ENCODE results near the gene CREBRF. TPM values are rescaled to one million over a fixed set of nuclear protein-coding genes. Genes with fewer than 3 reads are reported as not detected.
"Not testable (repeated sequence)": the region's sequence is repeated elsewhere in the genome, so short reads cannot be mapped to it uniquely, and the experiment has no call there.

CREBRF gene
- total RNA-seq, 2 experiments from 2014 or later: 92.7 to 99.6 TPM

DNA sequence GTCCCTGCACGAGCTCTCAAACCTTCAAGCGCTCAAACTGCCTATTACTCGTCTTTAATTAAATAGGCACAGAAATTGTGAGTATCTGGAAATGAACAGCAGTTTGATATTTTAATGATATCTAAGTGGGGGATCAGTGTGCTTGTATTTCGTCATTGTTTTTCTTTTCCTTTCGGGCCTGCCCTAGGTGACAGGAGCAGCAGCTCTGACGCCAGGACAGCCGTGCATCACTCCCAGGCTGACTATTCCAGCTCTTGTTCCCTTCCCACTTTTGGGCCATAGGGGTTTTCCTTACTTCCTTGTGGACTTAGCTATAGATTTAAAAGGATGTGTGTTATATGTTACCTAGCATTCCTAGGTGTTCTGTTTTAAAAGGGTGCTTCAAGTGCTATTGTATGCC, 97.7 kb downstream of the CREBRF start:
- Mint-ChIP-seq H3K27me3 (no peaks in the 10 kb centered on the region), H3K27ac (no peak overlapping the region), H3K4me1 (ENCODE audit: low read depth) (peaks cover 7% of the 10 kb centered on the region), H3K9me3 (no peaks in the 10 kb centered on the region), H3K4me3 (no peak overlapping the region), H3K36me3 (ENCODE audit: low read depth) (peaks cover 82% of the 10 kb centered on the region)
- DNase-seq (no peak), ATAC-seq (ENCODE audit: poor library complexity) (no peak)
- no peaks in the 10 kb centered on the region for H3K27me3 ChIP-seq (ENCODE audit: control insufficient read depth in 1 of 2, insufficient read depth in 2 of 2, low read length in 2 of 2)
- H3K4me1 ChIP-seq (ENCODE audit: insufficient read depth, low read length): no peaks in the 10 kb centered on the region
- TF ChIP-seq, protein P1, sequence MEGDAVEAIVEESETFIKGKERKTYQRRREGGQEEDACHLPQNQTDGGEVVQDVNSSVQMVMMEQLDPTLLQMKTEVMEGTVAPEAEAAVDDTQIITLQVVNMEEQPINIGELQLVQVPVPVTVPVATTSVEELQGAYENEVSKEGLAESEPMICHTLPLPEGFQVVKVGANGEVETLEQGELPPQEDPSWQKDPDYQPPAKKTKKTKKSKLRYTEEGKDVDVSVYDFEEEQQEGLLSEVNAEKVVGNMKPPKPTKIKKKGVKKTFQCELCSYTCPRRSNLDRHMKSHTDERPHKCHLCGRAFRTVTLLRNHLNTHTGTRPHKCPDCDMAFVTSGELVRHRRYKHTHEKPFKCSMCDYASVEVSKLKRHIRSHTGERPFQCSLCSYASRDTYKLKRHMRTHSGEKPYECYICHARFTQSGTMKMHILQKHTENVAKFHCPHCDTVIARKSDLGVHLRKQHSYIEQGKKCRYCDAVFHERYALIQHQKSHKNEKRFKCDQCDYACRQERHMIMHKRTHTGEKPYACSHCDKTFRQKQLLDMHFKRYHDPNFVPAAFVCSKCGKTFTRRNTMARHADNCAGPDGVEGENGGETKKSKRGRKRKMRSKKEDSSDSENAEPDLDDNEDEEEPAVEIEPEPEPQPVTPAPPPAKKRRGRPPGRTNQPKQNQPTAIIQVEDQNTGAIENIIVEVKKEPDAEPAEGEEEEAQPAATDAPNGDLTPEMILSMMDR (IDR thresholded peaks at IDR 0.05): no peak
- H3K36me3 ChIP-seq (ENCODE audit: insufficient read depth, low read length): peaks cover 65% of the 10 kb centered on the region
- H3K9me3 ChIP-seq (ENCODE audit: control insufficient read depth in 1 of 2, insufficient read depth in 1 of 2, low read length in 2 of 2): no peaks in the 10 kb centered on the region
- CTCF ChIA-PET: no interaction called here
- no peak overlapping the region for H3K27ac ChIP-seq (ENCODE audit: low read depth in 1 of 2, low read length in 2 of 2)
- no peak overlapping the region for H3K4me3 ChIP-seq (ENCODE audit: low read length)
- intact Hi-C loops (cut with DNase I, micrococcal nuclease): no loop called here
- POLR2A ChIA-PET: no interaction called here

DNA sequence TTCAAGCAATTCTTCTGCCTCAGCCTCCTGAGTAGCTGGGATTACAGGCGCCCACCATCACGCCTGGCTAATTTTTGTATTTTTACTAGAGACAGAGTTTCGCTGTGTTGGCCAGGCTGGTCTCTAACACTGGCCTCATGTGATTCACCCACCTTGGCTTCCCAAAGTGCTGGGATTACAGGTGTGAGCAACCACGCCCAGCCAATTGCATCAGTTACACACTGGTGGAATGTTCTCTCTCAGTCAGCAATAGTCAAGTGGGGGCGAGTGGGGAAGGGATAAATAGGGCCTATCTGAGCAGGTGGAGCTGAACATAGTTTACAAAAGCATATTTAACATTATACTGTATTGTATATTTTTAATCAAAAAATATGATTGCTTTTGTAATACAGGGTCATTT, 98.5 kb downstream of the CREBRF start:
- H3K36me3 ChIP-seq (ENCODE audit: insufficient read depth, low read length): peaks cover 62% of the 10 kb centered on the region
- intact Hi-C loops (cut with DNase I, micrococcal nuclease); ATAC-seq (ENCODE audit: poor library complexity); H3K27me3 Mint-ChIP-seq; POLR2A ChIA-PET; H3K4me1 Mint-ChIP-seq (ENCODE audit: low read depth); H3K27me3 ChIP-seq (ENCODE audit: control insufficient read depth in 1 of 2, insufficient read depth in 2 of 2, low read length in 2 of 2); CTCF ChIA-PET; H3K9me3 ChIP-seq (ENCODE audit: control insufficient read depth in 1 of 2, insufficient read depth in 1 of 2, low read length in 2 of 2); H3K27ac ChIP-seq (ENCODE audit: low read depth in 1 of 2, low read length in 2 of 2); H3K4me3 ChIP-seq (ENCODE audit: low read length); H3K27ac Mint-ChIP-seq; H3K9me3 Mint-ChIP-seq; H3K4me1 ChIP-seq (ENCODE audit: insufficient read depth, low read length); H3K4me3 Mint-ChIP-seq; DNase-seq: not testable (repeated sequence)
- H3K36me3 Mint-ChIP-seq (ENCODE audit: low read depth): peaks cover 81% of the 10 kb centered on the region

DNA sequence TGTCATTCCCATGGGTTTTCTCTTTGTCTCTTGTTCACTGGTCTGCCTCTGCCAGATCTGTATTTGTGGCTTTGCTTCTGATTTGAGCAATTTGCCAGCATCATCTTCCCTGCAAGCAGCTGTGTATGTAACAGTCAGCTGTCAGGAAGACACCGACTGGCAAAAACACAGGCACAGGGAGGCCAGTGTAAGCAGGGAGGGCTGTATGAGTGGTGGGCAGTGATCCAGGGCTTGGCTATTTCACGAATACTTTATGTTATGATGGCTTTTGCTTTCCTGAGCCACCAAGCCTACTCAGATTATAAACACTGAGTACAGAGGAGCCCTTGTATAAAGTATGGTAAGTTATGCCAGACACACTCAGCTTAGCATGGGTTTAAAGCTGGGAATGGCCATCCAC, 99.8 kb downstream of the CREBRF start:
- no peaks in the 10 kb centered on the region for H3K27me3 ChIP-seq (ENCODE audit: control insufficient read depth in 1 of 2, insufficient read depth in 2 of 2, low read length in 2 of 2)
- ATAC-seq (ENCODE audit: poor library complexity) (no peak), DNase-seq (no peak)
- CTCF ChIA-PET: interaction anchor here (1.1 kb wide), 1 partner anchor 121 kb away, joined by 3 read pairs; no protein-coding TSS in a partner anchor
- Mint-ChIP-seq H3K27me3 (no peaks in the 10 kb centered on the region), H3K36me3 (ENCODE audit: low read depth) (peaks cover 82% of the 10 kb centered on the region), H3K4me1 (ENCODE audit: low read depth) (peaks cover 7% of the 10 kb centered on the region), H3K4me3 (no peak overlapping the region), H3K9me3 (no peaks in the 10 kb centered on the region), H3K27ac (no peak overlapping the region)
- H3K4me3 ChIP-seq (ENCODE audit: low read length): no peak overlapping the region
- no peaks in the 10 kb centered on the region for H3K4me1 ChIP-seq (ENCODE audit: insufficient read depth, low read length)
- H3K27ac ChIP-seq (ENCODE audit: low read depth in 1 of 2, low read length in 2 of 2): no peak overlapping the region
- TF ChIP-seq, protein P1 (IDR thresholded peaks at IDR 0.05): no peak
- POLR2A ChIA-PET: no interaction called here
- intact Hi-C loops (cut with DNase I, micrococcal nuclease): no loop called here
- H3K9me3 ChIP-seq (ENCODE audit: control insufficient read depth in 1 of 2, insufficient read depth in 1 of 2, low read length in 2 of 2): no peaks in the 10 kb centered on the region
- H3K36me3 ChIP-seq (ENCODE audit: insufficient read depth, low read length): peaks cover 72% of the 10 kb centered on the region

DNA sequence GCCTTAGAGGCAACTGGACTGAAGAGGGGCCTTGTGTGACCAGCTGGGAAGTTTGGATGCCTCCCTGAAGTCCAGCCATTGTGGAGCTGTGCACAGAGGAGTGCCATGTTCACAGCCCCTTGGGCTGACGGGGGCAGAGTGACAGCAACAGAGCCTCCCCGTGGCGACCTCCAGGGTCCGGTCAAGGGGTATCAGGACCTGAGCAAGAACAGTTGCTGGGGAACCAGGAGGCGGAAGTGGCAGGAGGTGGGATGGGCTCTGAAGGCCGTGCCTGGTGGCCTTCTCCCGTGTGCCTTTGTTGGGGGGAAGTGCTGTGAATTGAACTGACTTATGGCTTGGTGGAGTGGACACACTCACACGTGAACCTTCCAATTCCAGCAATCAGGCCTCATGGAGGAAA, 102.2 kb downstream of the CREBRF start:
- ChIA-PET CTCF (no interaction called here), POLR2A (no interaction called here)
- H3K36me3 ChIP-seq (ENCODE audit: insufficient read depth, low read length): peaks cover 78% of the 10 kb centered on the region
- TF ChIP-seq, protein P1 (IDR thresholded peaks at IDR 0.05): no peak
- no peak overlapping the region for H3K27ac Mint-ChIP-seq
- no peak overlapping the region for H3K27ac ChIP-seq (ENCODE audit: low read depth in 1 of 2, low read length in 2 of 2)
- H3K36me3 Mint-ChIP-seq (ENCODE audit: low read depth): peaks cover 84% of the 10 kb centered on the region
- H3K4me3 Mint-ChIP-seq: no peak overlapping the region
- H3K4me3 ChIP-seq (ENCODE audit: low read length): no peak overlapping the region
- ATAC-seq (ENCODE audit: poor library complexity) (no peak), DNase-seq (no peak)
- intact Hi-C loops (cut with DNase I, micrococcal nuclease): no loop called here
- H3K9me3 Mint-ChIP-seq: no peaks in the 10 kb centered on the region
- H3K27me3 ChIP-seq (ENCODE audit: control insufficient read depth in 1 of 2, insufficient read depth in 2 of 2, low read length in 2 of 2): no peaks in the 10 kb centered on the region
- H3K9me3 ChIP-seq (ENCODE audit: control insufficient read depth in 1 of 2, insufficient read depth in 1 of 2, low read length in 2 of 2): no peaks in the 10 kb centered on the region
- no peaks in the 10 kb centered on the region for H3K4me1 Mint-ChIP-seq (ENCODE audit: low read depth)
- H3K27me3 Mint-ChIP-seq: no peaks in the 10 kb centered on the region
- no peaks in the 10 kb centered on the region for H3K4me1 ChIP-seq (ENCODE audit: insufficient read depth, low read length)

Measured in CD4-positive, alpha-beta T cell (primary cell).